ENCODE measurements around the gene TPM1.
"Not testable (repeated sequence)": the region's sequence is repeated elsewhere in the genome, so short reads cannot be mapped to it uniquely, and the experiment has no call there.

The TPM1 gene

DNA sequence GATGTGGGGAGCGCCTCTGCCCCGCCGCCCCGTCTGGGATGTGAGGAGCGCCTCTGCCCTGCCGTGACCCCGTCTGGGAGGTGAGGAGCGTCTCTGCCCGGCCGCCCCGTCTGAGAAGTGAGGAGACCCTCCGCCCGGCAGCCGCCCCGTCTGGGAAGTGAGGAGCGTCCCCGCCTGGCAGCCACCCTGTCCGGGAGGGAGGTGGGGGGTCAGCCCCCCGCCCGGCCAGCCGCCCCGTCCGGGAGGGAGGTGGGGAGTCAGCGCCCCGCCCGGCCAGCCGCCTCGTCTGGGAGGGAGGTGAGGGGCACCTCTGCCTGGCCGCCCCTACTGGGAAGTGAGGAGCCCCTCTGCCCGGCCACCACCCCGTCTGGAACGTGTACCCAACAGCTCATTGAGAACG is 56.4 kb downstream of the TPM1 start:
- H3K36me3 Mint-ChIP-seq; DNase-seq (ENCODE audit: low spot score in 2 of 2); H3K27ac Mint-ChIP-seq; H3K9me3 Mint-ChIP-seq; H3K4me3 Mint-ChIP-seq; ATAC-seq; H3K4me1 Mint-ChIP-seq: not testable (repeated sequence)

- not testable (repeated sequence) for DNase-seq (ENCODE audit: low spot score in 2 of 2); H3K9me3 Mint-ChIP-seq; ATAC-seq; H3K36me3 Mint-ChIP-seq; H3K4me3 Mint-ChIP-seq; H3K27ac Mint-ChIP-seq; H3K4me1 Mint-ChIP-seq
Observed at GRCh38 chr15:63099581-63099980, 57.0 kb downstream of the TPM1 start.

DNA sequence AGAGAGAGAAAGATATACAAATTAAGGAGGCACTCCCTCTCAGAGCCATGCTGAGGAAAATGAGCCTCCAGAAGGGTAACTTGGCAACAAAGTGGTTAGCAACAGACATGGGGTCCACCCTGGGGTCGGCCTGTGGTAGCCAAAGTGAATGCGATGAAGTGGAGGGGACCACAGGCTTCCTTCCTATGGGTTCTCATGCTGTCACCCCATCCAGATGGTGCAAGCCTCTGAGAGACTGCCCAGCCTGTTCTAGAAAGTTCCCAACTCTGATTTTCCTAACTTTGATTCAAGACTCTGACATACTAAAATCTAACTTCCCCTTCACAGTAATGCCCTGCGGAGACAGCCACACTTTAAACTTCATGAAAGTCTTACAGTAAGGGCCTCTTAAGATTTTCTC is 60.9 kb downstream of the TPM1 start:
- Mint-ChIP-seq H3K4me1 (no peaks in the 10 kb centered on the region), H3K36me3 (no peaks in the 10 kb centered on the region), H3K9me3 (no peaks in the 10 kb centered on the region), H3K4me3 (no peak overlapping the region), H3K27ac (peak overlapping the region; percentile 8)
- DNase-seq (ENCODE audit: low spot score in 2 of 2) (no peak), ATAC-seq (no peak)

DNA sequence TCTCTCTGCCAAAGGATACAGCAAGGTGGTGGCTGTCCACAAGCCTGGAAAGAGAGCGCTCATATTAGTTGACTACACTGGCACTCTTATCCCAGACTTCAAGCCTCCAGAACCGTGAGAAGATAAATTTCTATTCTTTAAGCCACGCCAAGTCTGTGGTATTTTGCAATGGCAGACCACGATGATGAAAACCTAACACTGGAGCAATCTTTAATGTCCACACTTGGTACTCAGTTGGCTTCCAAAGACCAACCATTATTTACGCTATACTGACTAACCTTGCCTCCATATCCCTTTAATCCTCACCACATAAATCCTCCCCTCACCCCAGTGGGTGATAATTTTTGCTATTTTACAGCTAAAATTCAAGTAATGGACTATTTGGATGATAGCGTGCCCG is 62.2 kb downstream of the TPM1 start:
- DNase-seq (ENCODE audit: low spot score in 2 of 2) (no peak), ATAC-seq (no peak)
- Mint-ChIP-seq H3K4me3 (no peak overlapping the region), H3K9me3 (no peaks in the 10 kb centered on the region), H3K27ac (no peak overlapping the region), H3K36me3 (no peaks in the 10 kb centered on the region), H3K4me1 (no peaks in the 10 kb centered on the region)

GRCh38 chr15:63105354-63105753 is 62.8 kb downstream of the TPM1 start:
- H3K4me3 Mint-ChIP-seq; ATAC-seq; H3K9me3 Mint-ChIP-seq; H3K27ac Mint-ChIP-seq; H3K4me1 Mint-ChIP-seq; DNase-seq (ENCODE audit: low spot score in 2 of 2); H3K36me3 Mint-ChIP-seq: not testable (repeated sequence)

- no peak overlapping the region for H3K27ac Mint-ChIP-seq
- H3K4me1 Mint-ChIP-seq = no peaks in the 10 kb centered on the region
- H3K36me3 Mint-ChIP-seq = no peaks in the 10 kb centered on the region
- ATAC-seq (no peak), DNase-seq (ENCODE audit: low spot score in 2 of 2) (no peak)
- no peak overlapping the region for H3K4me3 Mint-ChIP-seq
- H3K9me3 Mint-ChIP-seq = no peaks in the 10 kb centered on the region
Observed at GRCh38 chr15:63107895-63108546, 65.5 kb downstream of the TPM1 start.

- Mint-ChIP-seq H3K4me1 (no peaks in the 10 kb centered on the region), H3K36me3 (no peaks in the 10 kb centered on the region), H3K9me3 (no peaks in the 10 kb centered on the region), H3K4me3 (no peak overlapping the region), H3K27ac (no peak overlapping the region)
- ATAC-seq (no peak), DNase-seq (ENCODE audit: low spot score in 2 of 2) (no peak)
Observed at GRCh38 chr15:63109498-63109897, 67.0 kb downstream of the TPM1 start.

GRCh38 chr15:63109920-63110319 is 67.4 kb downstream of the TPM1 start:
- Mint-ChIP-seq H3K9me3 (no peaks in the 10 kb centered on the region), H3K4me3 (no peak overlapping the region), H3K36me3 (no peaks in the 10 kb centered on the region), H3K4me1 (no peaks in the 10 kb centered on the region), H3K27ac (no peak overlapping the region)
- DNase-seq (ENCODE audit: low spot score in 2 of 2) (no peak), ATAC-seq (no peak)

DNA sequence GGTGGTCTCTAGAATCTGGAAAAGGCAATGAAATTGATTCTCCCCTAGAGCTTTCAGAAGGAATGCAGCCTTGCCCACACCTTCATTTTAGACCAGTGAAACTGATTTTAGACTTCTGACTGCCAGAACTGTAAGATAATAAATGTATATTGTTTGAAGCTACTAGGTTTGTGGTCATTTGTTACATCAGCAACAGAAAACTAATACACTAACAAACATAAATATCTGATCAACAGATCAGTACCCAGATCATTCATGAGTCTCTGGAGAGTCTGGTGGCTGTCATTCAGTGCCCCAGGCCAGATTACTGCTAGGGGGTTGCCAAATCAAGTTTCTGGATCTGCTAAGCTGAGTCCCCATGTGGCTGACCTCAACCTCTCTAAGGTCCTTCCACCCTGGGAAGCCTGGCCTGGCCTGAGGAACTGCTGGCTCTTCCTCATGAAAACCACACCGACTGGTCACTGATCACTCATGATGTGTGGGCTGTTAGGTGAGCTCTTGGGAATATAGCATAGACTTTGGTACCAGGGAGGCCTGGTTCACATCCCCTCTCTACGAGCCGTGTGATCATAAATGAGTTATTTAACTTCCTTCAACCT is 68.0 kb downstream of the TPM1 start:
- H3K4me1 Mint-ChIP-seq = no peaks in the 10 kb centered on the region
- no peak for DNase-seq (ENCODE audit: low spot score in 2 of 2)
- ATAC-seq = no peak
- no peaks in the 10 kb centered on the region for H3K9me3 Mint-ChIP-seq
- H3K4me3 Mint-ChIP-seq = no peak overlapping the region
- H3K27ac Mint-ChIP-seq = no peak overlapping the region
- H3K36me3 Mint-ChIP-seq = no peaks in the 10 kb centered on the region

DNA sequence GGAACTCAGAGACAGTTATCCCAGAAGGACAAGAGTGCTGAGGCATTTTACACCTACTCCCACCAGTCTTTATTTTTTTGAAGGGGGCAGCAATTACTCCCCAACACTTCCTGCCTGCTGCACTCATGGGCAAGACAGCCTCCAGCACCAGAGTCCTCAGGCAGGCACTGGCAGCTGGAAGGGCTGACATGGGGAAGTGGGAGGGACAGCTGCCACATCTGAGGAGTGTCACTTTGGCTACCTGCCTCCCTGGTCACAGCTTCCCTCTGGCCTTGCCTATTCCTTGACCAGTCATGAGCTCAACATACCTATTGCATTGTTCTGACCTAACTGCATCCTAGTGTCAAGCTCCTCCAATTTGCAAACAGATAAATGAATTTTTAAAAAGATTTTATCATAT is 68.9 kb downstream of the TPM1 start:
- ATAC-seq (no peak), DNase-seq (ENCODE audit: low spot score in 2 of 2) (no peak)
- no peaks in the 10 kb centered on the region for H3K4me1 Mint-ChIP-seq
- H3K4me3 Mint-ChIP-seq = no peak overlapping the region
- H3K27ac Mint-ChIP-seq = no peak overlapping the region
- no peaks in the 10 kb centered on the region for H3K36me3 Mint-ChIP-seq
- no peaks in the 10 kb centered on the region for H3K9me3 Mint-ChIP-seq

DNA sequence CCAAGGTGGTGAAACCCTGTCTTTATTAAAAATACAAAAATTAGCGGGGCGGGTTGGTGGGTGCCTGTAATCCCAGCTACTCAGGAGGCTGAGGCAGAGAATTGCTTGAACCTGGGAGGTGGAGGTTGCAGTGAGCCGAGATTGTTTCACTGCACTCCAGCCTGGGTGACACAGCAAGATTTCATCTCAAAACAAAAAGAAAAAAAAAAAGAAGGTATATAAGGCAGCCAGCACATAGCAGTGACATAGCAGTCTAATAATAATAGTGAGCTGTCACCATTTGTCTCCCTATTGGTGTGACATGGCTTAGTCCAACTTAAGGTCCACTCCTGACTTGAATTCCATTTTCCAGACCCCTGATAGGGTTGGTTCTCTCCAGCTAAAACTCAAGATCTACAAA is 70.3 kb downstream of the TPM1 start:
- ATAC-seq (no peak), DNase-seq (ENCODE audit: low spot score in 2 of 2) (no peak)
- no peaks in the 10 kb centered on the region for H3K36me3 Mint-ChIP-seq
- H3K27ac Mint-ChIP-seq = no peak overlapping the region
- no peaks in the 10 kb centered on the region for H3K9me3 Mint-ChIP-seq
- no peak overlapping the region for H3K4me3 Mint-ChIP-seq
- no peaks in the 10 kb centered on the region for H3K4me1 Mint-ChIP-seq

GRCh38 chr15:63114465-63114864 is 71.9 kb downstream of the TPM1 start:
- ATAC-seq = no peak

More at GRCh38 chr15:63114465-63114864, 71.9 kb downstream of the TPM1 start:
- Mint-ChIP-seq H3K27ac (no peak overlapping the region), H3K36me3 (no peaks in the 10 kb centered on the region), H3K9me3 (peaks cover 3% of the 10 kb centered on the region), H3K4me1 (no peaks in the 10 kb centered on the region), H3K4me3 (no peak overlapping the region)
- DNase-seq (ENCODE audit: low spot score in 2 of 2) = no peak

Data from stimulated activated effector memory CD8-positive, alpha-beta T cell treated with anti-CD3 and anti-CD28 coated beads, Interleukin-12 subunit alpha, Interleukin-12 subunit beta, amount 100 ng/mL, for 72 hours (primary cell).